EH (cell line): ENCODE measurements around the gene TGM6.

ENCODE experiments used
- DNase-seq: peaks from one replicate; pipeline ENCODE4 v3.0.0-alpha.2; 2015; ENCODE audit warnings: low read depth

TGM6 gene

DNA sequence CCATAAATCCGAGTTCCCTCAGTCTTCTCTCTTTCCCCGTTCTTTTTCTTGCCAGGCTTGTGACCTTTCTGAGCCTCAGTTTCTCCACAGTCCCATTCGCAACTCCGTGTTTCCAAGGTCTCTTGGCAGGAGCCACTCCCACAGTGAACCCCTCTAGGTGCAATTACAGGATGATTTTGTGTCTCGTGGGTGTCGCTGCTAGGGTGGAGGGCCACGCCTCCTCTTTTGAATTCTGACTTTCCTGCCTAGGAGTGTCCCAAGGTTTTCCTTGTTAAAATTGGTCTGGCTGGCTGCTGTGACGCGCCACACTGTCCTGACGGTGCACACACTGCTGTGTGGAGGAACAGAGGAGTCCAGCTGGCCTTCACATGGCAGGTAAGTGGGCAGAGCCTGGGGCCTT lies at the start of gene TGM6:
Gene TGM6, plus strand, starts transcription at position 301 of the 400 bp plus-strand sequence. Its CDS starts 68 bp downstream, at position 369.
- no peak for DNase-seq

DNA sequence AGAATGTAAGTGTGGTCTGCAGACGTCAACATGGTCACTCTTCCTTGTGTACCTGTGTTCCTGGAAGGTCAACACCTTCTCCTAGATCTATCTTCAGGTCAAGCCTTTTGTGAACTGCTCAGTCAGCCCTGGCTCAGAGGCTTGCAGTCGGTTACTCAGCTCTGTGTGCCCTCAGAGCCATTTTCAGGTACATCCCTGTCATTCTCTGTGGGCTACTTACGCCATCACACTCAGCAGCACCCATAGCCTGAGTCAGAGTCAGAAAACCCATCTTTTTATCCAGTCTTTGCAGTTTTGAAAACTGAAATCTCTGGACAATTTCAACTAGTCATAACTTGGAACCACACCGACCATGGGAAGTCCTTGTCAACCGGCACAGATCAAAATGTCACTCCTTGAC lies 49.6 kb upstream of the TGM6 start:
- no peak for DNase-seq

DNA sequence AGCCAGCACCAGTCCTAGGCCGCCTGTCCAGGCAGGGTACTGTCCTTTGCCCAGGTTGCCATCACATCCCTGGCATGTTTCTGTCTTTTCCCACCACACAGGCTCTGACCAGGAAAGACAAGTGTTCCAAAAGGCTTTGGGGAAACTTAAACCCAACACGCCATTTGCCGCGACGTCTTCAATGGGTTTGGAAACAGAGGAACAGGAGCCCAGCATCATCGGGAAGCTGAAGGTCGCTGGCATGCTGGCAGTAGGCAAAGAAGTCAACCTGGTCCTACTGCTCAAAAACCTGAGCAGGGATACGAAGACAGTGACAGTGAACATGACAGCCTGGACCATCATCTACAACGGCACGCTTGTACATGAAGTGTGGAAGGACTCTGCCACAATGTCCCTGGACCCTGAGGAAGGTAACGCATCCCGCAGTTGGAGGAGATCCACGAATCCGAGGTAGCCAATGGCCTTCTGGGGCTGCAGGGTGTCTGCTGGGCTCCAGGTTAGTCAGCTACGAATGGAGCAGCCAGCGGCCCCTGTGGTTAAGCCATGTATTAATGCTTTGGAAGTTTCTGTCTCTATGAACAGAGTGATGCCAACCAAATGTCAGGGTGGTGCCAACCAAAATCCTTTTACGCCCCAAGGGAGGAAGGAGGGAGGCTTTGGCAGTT lies 48.7 kb upstream of the TGM6 start:
- no peak for DNase-seq

DNA sequence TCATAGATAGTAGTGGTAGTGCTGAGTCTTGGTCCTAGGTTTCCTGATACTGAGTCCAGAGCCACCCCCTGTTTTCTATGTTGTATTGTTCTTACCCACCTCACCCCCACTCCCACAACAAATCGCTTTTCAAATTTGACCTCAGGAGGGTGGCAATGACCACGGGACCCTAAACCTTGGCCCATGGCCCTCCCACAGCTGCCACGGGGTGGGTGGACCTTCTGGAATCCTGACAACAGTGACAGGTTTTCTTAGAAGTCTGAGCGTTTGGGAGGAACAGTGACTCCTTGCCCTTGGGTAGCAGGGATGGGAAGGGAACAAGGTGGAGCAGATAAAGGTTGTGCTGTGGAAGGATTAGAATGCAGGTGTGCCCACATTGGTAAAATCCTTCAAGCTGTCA lies 48.0 kb upstream of the TGM6 start:
- no peak for DNase-seq

DNA sequence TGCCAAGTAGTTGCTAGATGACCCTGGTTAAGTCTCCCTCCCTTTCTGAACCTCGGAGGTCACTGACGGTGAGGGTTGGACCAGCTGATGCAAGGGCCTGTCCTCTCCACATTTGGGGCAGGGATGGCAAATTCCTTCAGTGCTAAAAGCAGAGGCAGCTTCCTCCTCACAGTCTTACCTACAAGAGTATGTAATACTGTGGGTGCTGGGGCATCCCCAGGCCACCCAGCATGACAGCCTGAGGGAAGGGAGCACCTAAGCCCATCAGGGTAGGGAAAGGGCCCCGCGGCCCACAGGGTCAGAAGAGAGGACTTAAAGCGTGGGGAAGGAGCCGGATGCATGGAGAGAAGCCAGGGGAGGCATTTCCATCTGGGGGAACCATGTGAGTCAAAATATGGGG lies 46.9 kb upstream of the TGM6 start:
- DNase-seq: no peak

DNA sequence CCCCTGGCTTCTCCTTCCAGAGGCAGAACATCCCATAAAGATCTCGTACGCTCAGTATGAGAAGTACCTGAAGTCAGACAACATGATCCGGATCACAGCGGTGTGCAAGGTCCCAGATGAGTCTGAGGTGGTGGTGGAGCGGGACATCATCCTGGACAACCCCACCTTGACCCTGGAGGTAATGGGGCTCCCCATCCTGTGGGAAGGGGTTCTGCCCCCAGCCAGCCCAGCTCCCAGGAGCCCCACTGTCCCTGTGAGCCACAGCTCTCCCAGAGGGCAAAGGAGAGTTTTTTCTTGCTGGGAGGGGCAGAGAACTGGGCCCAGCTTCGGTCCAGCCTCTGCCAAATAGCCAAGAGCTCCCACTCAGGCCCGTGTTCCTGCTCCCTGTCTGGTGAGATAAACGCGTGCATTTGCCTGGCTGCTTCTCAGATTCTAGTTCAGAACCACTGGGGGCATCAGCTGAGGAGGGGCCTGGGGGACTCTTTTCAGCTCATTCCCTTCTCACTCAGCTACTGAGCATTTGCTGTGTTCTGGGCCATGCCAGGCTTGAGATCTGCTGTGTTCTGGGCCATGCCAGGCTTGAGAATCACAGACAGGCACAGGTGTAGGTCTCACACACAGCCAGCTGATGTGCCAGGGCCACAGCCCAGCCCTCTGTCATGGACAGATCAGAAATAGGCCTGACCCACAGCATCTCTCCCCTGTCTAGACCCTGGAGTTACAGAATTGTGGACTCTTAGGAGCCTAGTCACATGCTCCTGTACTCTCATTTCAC lies 45.4 kb upstream of the TGM6 start:
- no peak for DNase-seq

DNA sequence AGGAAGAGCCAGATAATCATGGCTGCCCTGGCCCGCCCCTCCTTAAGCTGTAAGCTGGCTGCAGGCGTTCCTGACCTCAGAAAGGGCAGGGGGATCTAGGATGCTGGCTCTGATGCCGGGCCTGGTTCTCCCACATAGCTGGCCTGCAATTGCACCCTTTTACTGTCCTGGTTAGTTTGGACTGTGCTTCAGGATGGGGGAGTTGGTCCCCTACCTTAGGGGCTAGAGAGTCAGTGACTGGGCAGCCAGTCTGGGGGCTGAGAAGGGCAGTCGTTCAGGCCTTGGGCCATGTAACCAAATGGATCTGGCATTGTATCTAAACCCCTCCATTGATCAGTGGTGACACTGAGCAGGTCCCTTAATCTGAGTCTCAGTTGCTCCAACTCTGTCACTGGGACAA lies 44.2 kb upstream of the TGM6 start:
- DNase-seq: no peak

DNA sequence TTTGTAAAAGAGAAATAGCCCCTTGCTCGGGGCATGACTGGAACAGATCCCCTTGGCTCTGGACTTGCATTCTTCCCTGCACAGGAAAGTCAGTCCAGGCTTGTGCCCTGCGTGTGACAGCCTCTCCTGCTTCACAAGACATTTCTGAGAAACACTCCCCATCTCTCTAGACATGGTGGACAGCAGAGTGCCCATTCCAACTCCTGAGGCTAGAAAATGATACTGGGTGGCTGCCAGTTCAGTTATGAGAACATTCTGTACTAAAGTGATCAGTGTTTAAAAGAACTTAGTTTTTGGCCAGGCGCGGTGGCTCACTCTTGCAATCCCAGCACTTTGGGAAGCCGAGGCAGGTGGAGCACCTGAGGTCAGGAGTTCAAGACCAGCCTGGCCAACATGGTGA lies 43.6 kb upstream of the TGM6 start:
- DNase-seq: no peak

DNA sequence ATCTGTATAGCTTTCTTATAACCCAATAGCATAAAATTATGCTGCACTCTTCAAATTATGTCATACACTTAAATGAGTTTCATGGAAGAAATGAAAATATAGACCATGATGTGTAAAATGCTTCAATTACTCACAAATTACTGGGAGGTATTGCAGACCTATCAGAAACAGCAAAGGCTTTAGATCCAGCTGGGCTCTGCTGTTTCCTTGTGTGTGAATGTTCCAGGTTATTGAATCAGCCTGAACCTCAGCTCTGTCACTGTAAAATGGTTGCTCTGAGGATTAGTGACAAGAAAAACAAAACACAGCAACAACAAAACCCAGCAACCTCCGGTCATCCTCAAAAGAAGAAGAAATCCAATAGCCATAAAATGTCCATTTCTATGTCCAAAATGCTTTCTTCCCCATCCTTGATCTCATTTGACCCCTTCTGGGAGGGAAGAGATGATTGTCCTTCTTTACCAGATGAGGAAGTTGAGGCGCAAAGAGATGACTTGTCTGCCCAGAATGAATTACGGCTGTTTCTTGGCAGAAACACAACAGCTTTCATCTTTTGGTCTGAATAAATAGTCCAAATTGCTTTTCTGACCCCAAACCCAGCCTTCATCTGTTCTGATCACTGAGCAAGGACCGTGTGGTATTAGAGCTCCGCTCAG lies 42.2 kb upstream of the TGM6 start:
- DNase-seq: no peak

DNA sequence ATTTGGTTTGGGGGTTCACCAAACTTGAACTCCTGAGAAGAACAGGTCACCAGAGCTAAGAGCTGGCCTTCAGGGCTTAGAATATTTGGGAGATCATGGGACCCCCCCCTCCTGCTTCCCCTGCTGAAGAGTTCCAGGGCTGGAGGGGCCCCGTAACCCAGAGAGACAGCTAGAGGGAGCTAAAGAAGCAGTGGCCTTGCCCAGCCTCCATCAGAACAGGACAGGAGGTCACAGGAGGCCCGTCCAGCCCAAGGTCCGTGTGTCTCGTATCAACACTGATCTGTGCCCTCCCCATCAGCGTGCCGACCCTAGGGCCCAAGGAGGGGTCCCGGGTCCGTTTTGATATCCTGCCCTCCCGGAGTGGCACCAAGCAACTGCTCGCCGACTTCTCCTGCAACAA lies 40.6 kb upstream of the TGM6 start:
- no peak for DNase-seq

DNA sequence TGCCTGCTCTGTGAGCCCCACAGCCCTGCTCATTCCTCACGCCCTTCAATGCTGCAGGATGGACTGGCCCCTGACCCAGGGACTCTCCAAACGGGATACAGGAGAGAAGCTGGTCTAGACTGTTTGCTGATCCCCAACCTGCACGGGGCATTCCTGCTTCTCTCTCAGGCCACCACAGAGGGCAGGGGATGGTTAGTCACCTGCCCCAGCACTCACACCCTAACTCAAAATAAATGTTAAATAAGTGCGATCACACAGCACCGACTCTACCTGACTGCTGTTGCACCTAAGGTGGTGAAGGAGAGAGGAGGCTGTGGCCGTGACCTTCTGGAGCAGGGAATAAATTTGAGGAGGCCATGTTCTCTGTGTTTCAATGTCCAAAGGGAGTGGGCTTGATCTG lies 39.9 kb upstream of the TGM6 start:
- DNase-seq: no peak

DNA sequence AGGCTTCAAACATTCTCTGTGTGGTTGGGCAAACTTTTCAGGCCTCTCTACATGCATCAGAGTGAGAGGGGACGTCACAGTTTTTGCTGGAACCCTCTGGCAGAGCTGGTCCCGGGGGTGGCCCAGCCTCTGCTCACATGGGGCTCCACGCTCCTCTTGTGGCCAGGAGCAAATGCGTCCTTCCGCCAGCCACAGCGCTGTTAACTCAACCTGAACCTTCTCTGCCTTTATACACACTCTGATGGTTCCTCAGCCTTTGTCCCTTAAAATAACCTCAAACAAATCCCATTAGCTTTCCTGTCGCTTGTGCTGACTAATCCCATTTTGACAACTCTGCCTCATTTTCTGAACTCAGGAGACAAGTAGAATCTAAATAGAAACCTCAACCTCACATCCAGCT lies 39.4 kb upstream of the TGM6 start:
- no peak for DNase-seq

DNA sequence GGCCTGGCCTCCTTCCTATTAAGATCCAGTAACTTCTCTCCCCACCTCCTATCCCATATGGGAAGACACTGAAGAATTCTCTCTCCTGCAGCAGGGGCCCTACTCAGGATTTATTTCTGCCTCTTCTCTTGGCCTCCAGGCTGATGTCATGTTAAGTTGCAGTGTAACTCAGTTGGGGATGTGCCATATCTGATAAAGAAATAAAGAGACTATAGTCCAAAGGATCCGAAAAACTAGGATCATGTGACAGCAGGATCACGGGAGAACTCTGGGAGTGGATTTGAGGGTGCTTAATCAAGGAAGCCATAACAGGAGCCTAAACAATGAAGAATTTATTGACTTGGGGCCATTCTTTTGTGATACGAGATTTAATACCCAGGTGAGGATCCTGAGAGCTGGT lies 38.5 kb upstream of the TGM6 start:
- no peak for DNase-seq

DNA sequence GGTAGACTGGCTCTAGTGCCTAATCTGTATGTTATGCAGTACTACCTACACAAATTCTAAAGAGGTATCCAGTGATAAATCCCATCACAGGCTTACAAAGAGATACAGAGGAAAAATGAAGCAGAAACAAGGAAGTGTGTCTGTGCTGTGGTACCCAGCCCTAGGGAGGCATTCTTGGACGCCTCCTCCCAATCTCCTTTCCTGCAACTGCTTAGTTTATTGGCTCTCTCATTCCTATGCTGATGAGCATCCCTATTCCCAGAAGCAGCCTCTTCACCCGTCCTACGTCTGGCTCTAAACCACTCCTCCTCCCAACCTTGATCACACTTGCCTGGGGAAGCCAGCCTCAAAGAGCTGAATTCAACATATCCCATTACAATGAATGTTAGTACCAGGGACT lies 34.5 kb upstream of the TGM6 start:
- no peak for DNase-seq

DNA sequence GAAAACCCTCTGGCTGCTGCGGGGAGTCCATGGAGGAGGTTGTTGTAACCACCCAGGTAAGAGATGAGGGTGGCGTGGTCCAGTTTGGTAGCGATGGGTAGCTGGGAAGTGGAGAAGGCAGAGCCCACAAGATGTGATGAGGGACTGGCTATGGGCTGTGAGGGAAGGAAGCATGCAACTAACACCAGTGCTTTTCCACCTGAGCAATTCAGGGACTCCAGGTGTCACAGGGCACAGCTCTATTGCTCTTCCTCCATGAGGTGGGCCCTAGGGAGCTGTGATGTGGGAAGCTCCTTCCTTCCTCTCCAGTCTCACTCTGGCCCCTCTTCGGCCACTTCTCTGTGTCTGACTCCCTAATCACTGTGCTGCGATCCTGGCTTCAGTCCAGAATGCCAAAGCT lies 32.4 kb upstream of the TGM6 start:
- no peak for DNase-seq

DNA sequence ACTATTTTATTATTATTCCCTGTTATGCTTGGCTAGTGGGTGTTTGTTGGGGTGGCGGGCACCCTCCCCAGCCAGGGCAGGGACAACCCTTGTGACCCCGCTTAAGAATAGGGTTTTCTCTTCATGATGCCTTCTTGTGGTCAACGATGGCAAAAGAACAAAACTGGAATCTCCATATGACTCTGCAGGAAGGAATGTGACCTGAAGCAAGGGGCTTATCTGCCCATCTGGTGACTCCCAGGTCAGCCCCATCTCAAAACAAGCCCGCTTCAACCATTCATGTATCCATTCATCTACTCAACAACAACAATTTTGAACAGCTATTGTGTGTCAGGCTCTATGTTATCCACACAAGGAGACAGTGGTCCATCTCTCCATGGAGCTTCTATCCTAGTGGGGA lies 30.9 kb upstream of the TGM6 start:
- peak; percentile 54 for DNase-seq

DNA sequence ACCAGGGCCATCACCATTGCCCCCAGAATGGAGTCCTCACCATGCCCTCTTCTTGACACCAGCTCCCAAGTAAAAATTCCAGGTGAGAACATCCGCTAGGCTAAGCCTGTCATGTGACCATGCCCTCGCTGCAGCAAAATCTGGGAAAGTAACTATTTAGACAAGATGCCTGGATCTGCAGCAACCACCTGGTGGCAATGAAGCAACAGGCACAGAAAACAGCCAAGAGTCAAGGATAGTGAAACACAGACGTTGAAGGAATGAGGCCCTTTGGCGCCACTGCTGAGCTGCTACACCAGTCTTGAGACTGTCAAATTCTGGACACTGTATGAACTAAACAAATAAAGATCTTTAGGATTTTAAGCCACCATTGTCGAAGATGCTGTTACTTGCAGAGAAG lies 30.1 kb upstream of the TGM6 start:
- DNase-seq: no peak

DNA sequence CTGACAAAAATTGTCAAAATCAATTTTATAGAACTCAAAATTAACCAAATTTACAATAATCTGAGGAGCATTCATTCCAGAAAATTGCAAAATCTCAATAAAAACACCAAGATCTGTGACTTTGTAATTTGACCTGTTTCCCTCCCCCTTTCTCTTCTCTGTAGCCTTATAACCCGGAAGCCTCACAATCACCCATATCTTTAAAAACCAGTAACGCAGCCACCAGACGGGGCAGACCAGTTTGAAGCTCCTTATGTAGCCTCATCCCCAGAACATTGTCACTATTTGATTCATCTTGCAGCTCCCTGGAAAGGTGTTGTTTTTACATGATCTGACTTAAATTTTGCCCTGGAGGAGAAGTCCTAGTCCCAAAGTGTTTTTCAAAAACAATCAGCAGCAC lies 27.5 kb upstream of the TGM6 start:
- DNase-seq: peak; percentile 20

DNA sequence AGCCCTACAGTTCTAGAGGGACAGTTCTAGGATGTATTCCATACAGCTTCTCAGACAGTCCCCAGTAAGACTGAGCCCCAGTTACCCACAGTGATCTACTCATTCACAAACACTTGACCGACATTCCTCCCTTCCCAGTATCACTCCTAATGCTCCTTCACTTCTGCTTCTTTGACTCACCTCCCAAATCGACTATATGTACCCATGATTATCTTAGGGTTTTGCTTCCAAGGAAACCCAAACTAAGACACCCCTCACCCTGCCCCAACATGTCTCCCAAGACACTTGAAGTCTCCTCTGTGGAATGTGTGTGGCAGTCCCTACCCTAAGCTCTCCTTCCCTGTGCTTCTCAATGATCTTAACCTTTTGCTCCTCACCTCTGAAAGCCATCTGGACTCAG lies 23.6 kb upstream of the TGM6 start:
- DNase-seq: no peak

DNA sequence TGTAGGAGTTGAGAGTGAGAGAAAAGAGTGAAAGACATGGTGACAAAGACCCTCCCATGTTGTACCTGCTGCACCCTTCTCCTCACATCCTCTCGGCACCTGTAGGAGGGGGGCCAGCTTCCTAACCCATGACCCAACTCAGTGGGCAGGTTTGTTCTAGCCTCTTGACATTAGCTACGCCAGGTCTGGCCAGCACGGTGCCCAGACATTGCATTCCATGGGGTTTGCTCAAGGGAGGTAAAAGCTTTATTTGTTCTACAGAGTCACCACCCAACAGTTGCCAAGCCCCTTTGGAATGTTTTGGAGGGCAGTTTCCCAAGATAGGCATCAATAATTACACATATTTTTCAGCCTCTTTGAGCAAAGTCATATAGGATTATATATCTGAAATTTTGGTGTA lies 22.7 kb upstream of the TGM6 start:
- DNase-seq: no peak

DNA sequence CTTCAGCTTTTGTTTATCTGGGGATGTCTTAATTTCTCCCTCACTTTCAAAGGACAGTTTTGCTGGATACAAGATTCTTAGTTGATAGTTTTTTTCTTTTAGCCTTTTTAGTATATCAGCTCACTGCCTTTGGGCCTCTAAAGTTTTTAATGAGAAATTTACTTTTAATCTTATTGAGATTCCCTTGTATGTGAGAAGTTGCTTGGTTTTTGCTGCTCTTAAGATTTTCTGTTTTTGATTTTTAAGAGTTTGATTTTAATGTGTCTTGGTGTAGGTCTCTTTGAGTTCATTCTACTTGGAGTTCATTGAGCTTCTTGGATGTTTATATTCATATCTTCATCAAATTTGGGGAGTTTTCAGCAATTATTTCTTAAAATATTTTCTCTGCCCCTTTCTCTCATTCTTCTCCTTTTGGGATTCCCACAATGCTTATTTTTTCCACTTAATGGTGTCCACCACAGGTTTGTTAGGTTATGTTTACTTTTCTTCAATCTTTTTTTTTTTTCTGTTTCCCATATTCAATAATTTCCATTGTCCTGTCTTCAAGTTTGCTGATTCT lies 19.6 kb upstream of the TGM6 start:
- no peak for DNase-seq

DNA sequence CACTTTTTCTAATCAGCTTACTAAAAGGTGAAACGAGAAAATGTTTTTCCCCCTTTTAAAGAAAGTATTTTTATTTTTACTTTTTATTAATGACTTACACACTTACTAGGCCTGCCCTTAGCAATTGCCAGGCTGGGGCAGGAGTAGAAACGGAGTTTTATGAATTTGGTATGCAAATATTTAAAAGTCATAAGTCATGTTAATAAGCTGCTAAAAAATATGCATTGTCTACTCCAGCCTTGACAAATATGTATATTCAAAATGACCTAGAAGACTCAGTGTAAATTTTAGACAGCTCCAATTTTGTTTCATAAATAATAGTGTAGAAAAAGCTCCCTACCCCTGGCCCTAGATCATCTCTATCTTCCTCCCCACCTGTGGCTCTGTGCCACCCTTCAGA lies 17.5 kb upstream of the TGM6 start:
- DNase-seq: no peak

DNA sequence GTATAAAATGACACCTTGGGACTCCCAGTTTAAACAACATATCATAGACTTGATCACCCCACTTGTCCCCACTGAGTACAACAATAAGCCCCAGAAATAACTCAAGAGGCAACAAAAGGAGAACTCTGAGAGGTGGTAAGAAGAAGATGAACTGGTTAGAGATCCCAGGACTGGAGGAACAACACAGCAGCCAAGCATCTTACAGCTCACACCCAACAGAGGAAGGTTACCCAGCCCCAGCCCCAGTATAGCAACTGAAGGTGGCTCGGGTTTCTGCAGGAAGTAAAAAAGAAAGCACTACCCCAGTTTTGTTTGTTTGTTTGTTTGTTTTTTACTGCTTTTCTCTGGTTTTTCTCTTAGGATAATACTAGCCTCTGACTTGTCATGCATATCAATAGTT lies 17.1 kb upstream of the TGM6 start:
- no peak for DNase-seq
